HepG2 (cell line): ENCODE results near the gene NAV2. TPM values are rescaled to one million over a fixed set of nuclear protein-coding genes. Genes with fewer than 3 reads are reported as not detected.

ENCODE experiments used
- ATAC-seq: fragments of 200-7000 bp; cut with Tn5 transposase; 3 replicates; pipeline ENCODE4 v1.9.1; 2020; ENCODE audit warnings: mild to moderate bottlenecking, moderate library complexity
- BruUV-seq: library from RNA; stranded (reverse); fragments of 400-500 nt; replicated peaks from 2 replicates; lab custom pipeline; 2021; lab: Mats Ljungman, UMichigan
- CTCF ChIA-PET: fragments of 300-600 bp; formaldehyde crosslinking; extraction: SDS; loops from one replicate; lab custom pipeline; 2021; ENCODE audit warnings: low total read pairs, inconsistent platforms, low intra/inter-chr PET ratio; lab: Yijun Ruan, JAX
- POLR2A ChIA-PET: fragments of 350-600 bp; sonication (Branson Sonifier 250); formaldehyde crosslinking; loops from one replicate; lab custom pipeline; 2020; ENCODE audit warnings: antibody characterized with exemption, inconsistent platforms; lab: Yijun Ruan, JAX
- DNase-seq: peaks from one replicate; pipeline ENCODE4 v3.0.0-alpha.2; 2015; ENCODE audit warnings: low spot score
- FAIRE-seq: peaks from 3 replicates; lab custom pipeline; 2011; peaks lifted over from hg19 to GRCh38; lab: Jason Lieb, UNC
- H2AFZ ChIP-seq: one replicate; pipeline ENCODE4 v1.6.1; 2011; ENCODE audit warnings: low read length, inconsistent platforms
- H3K27ac ChIP-seq: fragments of 300-600 bp; 3 replicates; pipeline ENCODE4 v1.8.0; 2011; ENCODE audit warnings: mixed run types, mild to moderate bottlenecking, mixed read lengths, low read length, inconsistent platforms; ENCODE audit not compliant: insufficient read depth; ENCODE audit errors: extremely low read length
- H3K27me3 ChIP-seq, 2 experiments: fragments of 200-600 bp in 1 of 2; 2 replicates in 1 of 2; 3 replicates in 1 of 2; pipeline versions ENCODE4 v1.6.0 to v1.8.0; 2011; ENCODE audit warnings: low read length in 2 of 2, mild to moderate bottlenecking in 2 of 2, moderate library complexity in 2 of 2, inconsistent platforms in 1 of 2; ENCODE audit not compliant: insufficient read depth in 2 of 2, control insufficient read depth in 1 of 2
- H3K36me3 ChIP-seq, 2 experiments: fragments of 200-600 bp in 1 of 2; replicated peaks in 1 of 2; 2 replicates in 1 of 2; 3 replicates in 1 of 2; pipeline versions ENCODE4 v1.5.1 to v1.8.0; 2011; ENCODE audit warnings: low read length in 2 of 2, inconsistent platforms in 1 of 2; ENCODE audit not compliant: insufficient read depth in 2 of 2, control insufficient read depth in 1 of 2
- H3K4me1 ChIP-seq: 2 replicates; pipeline ENCODE4 v1.5.1; 2012; ENCODE audit warnings: low read length, inconsistent platforms; ENCODE audit not compliant: insufficient read depth
- H3K4me2 ChIP-seq: 2 replicates; pipeline ENCODE4 v1.6.0; 2011; ENCODE audit warnings: low read depth, low read length, inconsistent platforms
- H3K4me3 ChIP-seq, 3 experiments: fragments of 200-600 bp in 1 of 3; sonication (generic), shearing (Covaris generic) in 1 of 3; replicated peaks in 1 of 3; 2 replicates each; pipeline ENCODE4 v1.5.1; 2011 to 2016; ENCODE audit warnings: low read length in 3 of 3, inconsistent platforms in 2 of 3, low read depth in 2 of 3, mild to moderate bottlenecking in 2 of 3, control low read depth in 1 of 3, mixed read lengths in 1 of 3; ENCODE audit not compliant: insufficient read depth in 1 of 3
- H3K79me2 ChIP-seq: one replicate; pipeline ENCODE4 v1.6.1; 2011; ENCODE audit warnings: low read length, inconsistent platforms; ENCODE audit not compliant: insufficient read depth
- H3K9ac ChIP-seq: 2 replicates; pipeline ENCODE4 v1.6.0; 2011; ENCODE audit warnings: mild to moderate bottlenecking, low read depth, low read length, inconsistent platforms; ENCODE audit not compliant: insufficient read depth
- H3K9me3 ChIP-seq: 2 replicates; pipeline ENCODE4 v1.5.1; 2012; ENCODE audit warnings: mild to moderate bottlenecking, low read length
- H4K20me1 ChIP-seq: 2 replicates; pipeline ENCODE4 v1.6.0; 2011; ENCODE audit warnings: inconsistent platforms, mild to moderate bottlenecking, low read length, moderate library complexity; ENCODE audit not compliant: insufficient read depth
- ATF7-NPFF ChIP-seq: sonication (generic); formaldehyde crosslinking; IDR thresholded peaks from 2 replicates; pipeline ENCODE4 v1.8.1; 2023; ENCODE audit warnings: mild to moderate bottlenecking, low read depth, missing genetic modification reagents, moderate library complexity
- BATF2 ChIP-seq: sonication (generic); formaldehyde crosslinking; IDR thresholded peaks from 2 replicates; pipeline ENCODE4 v1.8.0; 2022; ENCODE audit warnings: mild to moderate bottlenecking, missing genetic modification reagents, moderate library complexity
- NR2F1 ChIP-seq, 2 experiments: fragments of 450-650 bp in 1 of 2; formaldehyde crosslinking in 1 of 2; IDR thresholded peaks; 2 replicates each; pipeline versions ENCODE4 v1.5.0 to v1.6.1; 2016 to 2020; ENCODE audit warnings: mild to moderate bottlenecking in 1 of 2, missing compliant biosample characterization in 1 of 2, missing genetic modification reagents in 1 of 2, moderate library complexity in 1 of 2
- ZFP37 ChIP-seq: sonication (generic); formaldehyde crosslinking; IDR thresholded peaks from 2 replicates; pipeline ENCODE4 v1.4.0; 2020; ENCODE audit warnings: missing genetic modification reagents, borderline replicate concordance
- ZKSCAN1 ChIP-seq: fragments of 150-350 bp; IDR thresholded peaks from 2 replicates; pipeline ENCODE4 v1.6.1; 2014; ENCODE audit warnings: low read length
- ZNF121 ChIP-seq: sonication (generic); formaldehyde crosslinking; IDR thresholded peaks from 2 replicates; pipeline ENCODE4 v1.5.0; 2020; ENCODE audit warnings: mild to moderate bottlenecking, missing genetic modification reagents
- ZNF660 ChIP-seq: sonication (generic); formaldehyde crosslinking; IDR thresholded peaks from 2 replicates; pipeline ENCODE4 v1.5.1; 2020; ENCODE audit warnings: mild to moderate bottlenecking, low read depth, missing genetic modification reagents, borderline replicate concordance
- WGBS: methylation state at CpG from one replicate; pipeline ENCODE4 v1.1.6; 2017; ENCODE audit warnings: low lambda C conversion rate; 5-methylcytosine and 5-hydroxymethylcytosine counted together
- in situ Hi-C: cut with HindIII; loops from 2 replicates; pipeline ENCODE4 v1.10.0; 2017; ENCODE audit warnings: low pct_unique_long_range_greater_than_20kb; ENCODE audit not compliant: extremely low pct_ligation_motif_present
- intact Hi-C: fragments of 100-400 bp; cut with micrococcal nuclease; formaldehyde crosslinking; loops from one replicate; pipeline ENCODE4 v1.10.0; 2022; ENCODE audit not compliant: unreplicated experiment
- polyA plus RNA-seq, 8 experiments: library from polyadenylated mRNA; depleted of rRNA in 3 of 8; stranded (reverse) in 7 of 8; unstranded in 1 of 8; fragments of >200 nt; fragmentation: Illumina TruSeq in 4 of 8; extraction: Trizol in 4 of 8; gene quantifications; 2 replicates each; pipeline versions ENCODE4 v1.2.1 to v1.2.3, GENCODE V29; 2011 to 2016; ENCODE audit warnings: low read depth in 4 of 8, missing spikeins in 1 of 8, mixed read lengths in 1 of 8; ENCODE audit not compliant: insufficient read depth in 1 of 8
- total RNA-seq, 5 experiments: library from RNA; depleted of rRNA; stranded (reverse); fragments of >200 nt; fragmentation: Illumina TruSeq; extraction: Trizol; gene quantifications; 2 replicates each; pipeline ENCODE4 v1.2.3, GENCODE V29; 2016; ENCODE audit warnings: low read depth in 1 of 5
- TF ChIP-seq, protein P1 (sequence below): sonication (generic); formaldehyde crosslinking; IDR thresholded peaks from 2 replicates; pipeline ENCODE4 v1.5.1; 2020; ENCODE audit warnings: missing genetic modification reagents, mild to moderate bottlenecking, borderline replicate concordance

NAV2 gene
- total and polyA plus RNA-seq, 2 of the 13 experiments (the other 11 are each of a cell fraction or from before 2014, with no cell fraction given): 9.3 to 34.6 TPM

- no peaks in the 10 kb centered on the region for H3K9me3 ChIP-seq
- no peaks in the 10 kb centered on the region for H3K79me2 ChIP-seq
- H4K20me1 ChIP-seq: no peaks in the 10 kb centered on the region
- in situ Hi-C loops: no loop called here
- intact Hi-C loops: no loop called here
- WGBS: 92% methylated on average over 2 of the region's 2 CpGs
- H3K27me3 ChIP-seq: no peaks in the 10 kb centered on the region
- H3K9ac ChIP-seq: no peak overlapping the region
- TF ChIP-seq BATF2 (CRISPR knock-in tag): no peak
- no peak for TF ChIP-seq ATF7-NPFF (CRISPR knock-in tag)
- TF ChIP-seq, protein P1, sequence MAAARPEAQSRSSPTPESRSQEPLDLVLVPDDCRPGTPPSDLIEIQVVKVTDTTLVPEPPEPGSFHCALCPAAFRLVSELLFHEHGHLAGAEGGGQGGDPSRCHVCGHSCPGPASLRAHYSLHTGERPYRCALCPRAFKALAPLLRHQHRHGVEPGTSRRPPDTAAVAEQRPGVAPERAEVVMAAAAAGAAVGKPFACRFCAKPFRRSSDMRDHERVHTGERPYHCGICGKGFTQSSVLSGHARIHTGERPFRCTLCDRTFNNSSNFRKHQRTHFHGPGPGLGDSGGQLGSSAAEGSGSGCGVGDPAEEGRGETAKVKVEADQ (CRISPR knock-in tag): no peak
- no peak for TF ChIP-seq ZKSCAN1
- TF ChIP-seq ZNF121 (CRISPR knock-in tag): no peak
- TF ChIP-seq ZFP37 (CRISPR knock-in tag): no peak
- no peak for TF ChIP-seq NR2F1 (CRISPR knock-in tag; IDR thresholded peaks at IDR 0.05)
- TF ChIP-seq ZNF660 (CRISPR knock-in tag): no peak
- no peak overlapping the region for H3K27ac ChIP-seq
- no peaks in the 10 kb centered on the region for H3K4me1 ChIP-seq
- H3K4me3 ChIP-seq: no peak overlapping the region
- peaks cover 48 to 96% of the 10 kb centered on the region in 2 experiments for H3K36me3 ChIP-seq
- H3K4me2 ChIP-seq: no peak overlapping the region
- CTCF ChIA-PET: no interaction called here
- POLR2A ChIA-PET: no interaction called here
- DNase-seq: no peak
- H2AFZ ChIP-seq: no peak overlapping the region
- FAIRE-seq: no peak
- no peak for ATAC-seq
- no TSS peak for BruUV-seq
These were observed 336.6 kb downstream of the NAV2 start for GRCh38 chr11:20049231-20049630.
